ENCODE measurements around the gene HEBP2.

Gene HEBP2

DNA sequence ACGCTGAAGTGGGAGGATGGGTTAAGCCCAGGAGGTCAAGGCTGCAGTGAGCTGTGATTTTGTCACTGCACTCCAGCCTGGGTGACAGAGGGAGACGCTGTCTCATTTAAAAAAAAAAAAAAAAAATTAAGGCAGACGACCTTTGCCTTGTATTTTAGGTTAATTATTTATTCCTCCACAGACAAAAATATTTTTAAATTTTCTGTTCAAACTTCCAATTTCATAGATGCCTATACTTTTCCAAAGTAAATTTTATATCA is 32.6 kb upstream of the HEBP2 start:
- H3K14ac ChIP-seq (ENCODE audit: low read length in 2 of 2), result no peak overlapping the region
- WGBS, result 93% methylated on average over 1 of the region's 3 CpGs

DNA sequence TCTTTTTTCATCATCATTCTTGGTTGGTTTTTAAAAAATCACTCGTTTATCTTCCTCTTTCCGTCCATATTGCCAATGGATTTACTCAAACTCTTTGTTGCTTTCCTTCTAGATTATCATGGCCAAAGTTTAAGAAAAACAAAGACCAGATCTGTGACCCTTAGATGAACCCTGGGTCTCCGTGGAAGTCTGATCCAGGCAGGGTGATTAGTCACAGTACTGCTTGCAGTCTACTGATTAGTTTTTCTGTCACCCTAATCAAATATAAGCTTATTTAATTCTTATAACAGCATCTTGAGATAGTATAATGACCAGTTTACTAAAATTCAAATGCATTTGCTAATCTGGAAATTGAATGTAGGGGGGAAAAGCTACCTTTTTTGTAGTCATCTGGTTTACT is 32.3 kb upstream of the HEBP2 start:
- no peak overlapping the region for H4K8ac ChIP-seq (ENCODE audit: low read length)
- H3K18ac ChIP-seq (ENCODE audit: low read depth in 1 of 2, low read length in 2 of 2), result no peak overlapping the region
- WGBS, result 88% methylated on average over 2 of the region's 3 CpGs
- no peak overlapping the region for H2AK5ac ChIP-seq (ENCODE audit: low read length, severe bottlenecking)
- H2BK15ac ChIP-seq (ENCODE audit: low read depth, poor library complexity, severe bottlenecking), result no peak overlapping the region
- H3K23ac ChIP-seq (ENCODE audit: low read length in 2 of 2), result no peak overlapping the region
- no peak overlapping the region for H3K9ac ChIP-seq (ENCODE audit: low read length)
- H3K27ac ChIP-seq (ENCODE audit: low read length, poor library complexity, severe bottlenecking), result no peak overlapping the region
- no peak overlapping the region for H3K4me2 ChIP-seq (ENCODE audit: low read length, poor library complexity, severe bottlenecking)
- no peaks in the 10 kb centered on the region for H3K79me1 ChIP-seq (replicated peaks; ENCODE audit: low read length, poor library complexity, severe bottlenecking)
- no peaks in the 10 kb centered on the region for H3K9me3 ChIP-seq (ENCODE audit: control insufficient read depth, low read length)
- no peak overlapping the region for H2AFZ ChIP-seq (ENCODE audit: low read depth, low read length)
- H3K4me1 ChIP-seq (ENCODE audit: control insufficient read depth, insufficient read depth, low read depth, low read length), result no peaks in the 10 kb centered on the region
- H4K91ac ChIP-seq (ENCODE audit: low read length), result no peak overlapping the region
- H3K4me3 ChIP-seq (ENCODE audit: insufficient read depth in 1 of 2, low read depth in 1 of 2, low read length in 2 of 2), result no peak overlapping the region
- H3K36me3 ChIP-seq (ENCODE audit: control insufficient read depth in 1 of 2, insufficient read depth in 2 of 2, low read depth in 1 of 2, low read length in 2 of 2), result no peaks in the 10 kb centered on the region
- H2BK12ac ChIP-seq (ENCODE audit: low read length in 2 of 2), result no peak overlapping the region
- no peak overlapping the region for H2BK5ac ChIP-seq (ENCODE audit: low read depth, low read length, poor library complexity, severe bottlenecking)
- DNase-seq, result no peak
- no peak overlapping the region for H3K14ac ChIP-seq (ENCODE audit: low read length in 2 of 2)
- H2BK120ac ChIP-seq (ENCODE audit: low read depth, low read length), result no peak overlapping the region
- H3K4ac ChIP-seq (ENCODE audit: low read depth in 1 of 2, low read length in 2 of 2), result no peak overlapping the region
- no peaks in the 10 kb centered on the region for H3K27me3 ChIP-seq (ENCODE audit: control insufficient read depth in 1 of 2, insufficient read depth in 1 of 2, low read length in 2 of 2)

More for the DNA sequence above, 32.6 kb upstream of the HEBP2 start:
- no peak for DNase-seq
- H4K8ac ChIP-seq (ENCODE audit: low read length), result no peak overlapping the region
- H3K4me1 ChIP-seq (ENCODE audit: control insufficient read depth, insufficient read depth, low read depth, low read length), result no peaks in the 10 kb centered on the region
- no peak overlapping the region for H2BK120ac ChIP-seq (ENCODE audit: low read depth, low read length)
- no peaks in the 10 kb centered on the region for H3K36me3 ChIP-seq (ENCODE audit: control insufficient read depth in 1 of 2, insufficient read depth in 2 of 2, low read depth in 1 of 2, low read length in 2 of 2)
- H3K4ac ChIP-seq (ENCODE audit: low read depth in 1 of 2, low read length in 2 of 2), result no peak overlapping the region
- H2BK5ac ChIP-seq (ENCODE audit: low read depth, low read length, poor library complexity, severe bottlenecking), result no peak overlapping the region
- no peak overlapping the region for H3K18ac ChIP-seq (ENCODE audit: low read depth in 1 of 2, low read length in 2 of 2)
- H3K27ac ChIP-seq (ENCODE audit: low read length, poor library complexity, severe bottlenecking), result no peak overlapping the region
- H3K4me3 ChIP-seq (ENCODE audit: insufficient read depth in 1 of 2, low read depth in 1 of 2, low read length in 2 of 2), result no peak overlapping the region
- no peak overlapping the region for H3K9ac ChIP-seq (ENCODE audit: low read length)
- H4K91ac ChIP-seq (ENCODE audit: low read length), result no peak overlapping the region
- no peaks in the 10 kb centered on the region for H3K27me3 ChIP-seq (ENCODE audit: control insufficient read depth in 1 of 2, insufficient read depth in 1 of 2, low read length in 2 of 2)
- H3K9me3 ChIP-seq (ENCODE audit: control insufficient read depth, low read length), result no peaks in the 10 kb centered on the region
- H3K79me1 ChIP-seq (replicated peaks; ENCODE audit: low read length, poor library complexity, severe bottlenecking), result no peaks in the 10 kb centered on the region
- no peak overlapping the region for H2BK12ac ChIP-seq (ENCODE audit: low read length in 2 of 2)
- H3K4me2 ChIP-seq (ENCODE audit: low read length, poor library complexity, severe bottlenecking), result no peak overlapping the region
- no peak overlapping the region for H2BK15ac ChIP-seq (ENCODE audit: low read depth, poor library complexity, severe bottlenecking)
- no peak overlapping the region for H2AFZ ChIP-seq (ENCODE audit: low read depth, low read length)
- no peak overlapping the region for H3K23ac ChIP-seq (ENCODE audit: low read length in 2 of 2)
- no peak overlapping the region for H2AK5ac ChIP-seq (ENCODE audit: low read length, severe bottlenecking)

DNA sequence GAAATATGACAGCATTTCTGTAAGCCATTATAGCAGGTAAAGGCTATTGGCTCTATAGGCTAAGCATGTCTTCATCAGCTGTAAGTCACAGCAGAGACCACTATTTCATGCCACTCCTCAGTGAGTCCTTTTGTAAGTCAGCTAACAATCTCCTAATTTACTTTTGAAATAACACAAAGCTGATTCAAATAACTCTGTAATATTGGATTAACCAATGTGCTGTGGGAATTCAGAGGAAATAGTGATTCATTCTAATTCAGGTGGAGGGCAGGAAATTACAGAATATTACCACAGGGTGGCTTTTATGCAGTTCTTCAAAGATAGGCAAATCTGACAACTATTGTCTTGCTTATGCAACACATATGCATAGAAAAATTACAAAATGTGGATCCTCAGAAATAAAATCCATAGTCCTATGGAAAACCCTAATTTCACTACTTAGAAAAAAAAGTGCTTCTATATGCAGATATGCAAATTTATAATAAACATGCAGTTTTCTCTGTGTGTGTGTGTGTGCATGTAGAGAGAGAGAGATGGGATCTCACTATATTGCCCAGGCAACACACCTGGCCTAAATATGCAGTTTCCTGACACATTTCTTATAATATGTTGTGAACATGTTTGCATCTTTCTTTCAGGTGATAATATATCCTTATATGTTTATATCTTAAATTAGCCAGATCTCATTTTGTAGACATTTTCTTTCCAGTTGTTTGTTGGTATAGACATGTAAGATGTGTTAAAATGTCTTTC is 31.1 kb upstream of the HEBP2 start:
- Histone ChIP-seq H4K91ac (ENCODE audit: low read length) (no peak overlapping the region), H3K4me1 (ENCODE audit: control insufficient read depth, insufficient read depth, low read depth, low read length) (no peaks in the 10 kb centered on the region), H3K9me3 (ENCODE audit: control insufficient read depth, low read length) (no peaks in the 10 kb centered on the region), H2BK5ac (ENCODE audit: low read depth, low read length, poor library complexity, severe bottlenecking) (no peak overlapping the region), H2BK15ac (ENCODE audit: low read depth, poor library complexity, severe bottlenecking) (no peak overlapping the region), H3K18ac (ENCODE audit: low read depth in 1 of 2, low read length in 2 of 2) (no peak overlapping the region), H3K27me3 (ENCODE audit: control insufficient read depth in 1 of 2, insufficient read depth in 1 of 2, low read length in 2 of 2) (no peaks in the 10 kb centered on the region), H3K23ac (ENCODE audit: low read length in 2 of 2) (no peak overlapping the region), H3K79me1 (replicated peaks; ENCODE audit: low read length, poor library complexity, severe bottlenecking) (no peaks in the 10 kb centered on the region), H3K4me3 (ENCODE audit: insufficient read depth in 1 of 2, low read depth in 1 of 2, low read length in 2 of 2) (no peak overlapping the region), H3K14ac (ENCODE audit: low read length in 2 of 2) (no peak overlapping the region), H3K36me3 (ENCODE audit: control insufficient read depth in 1 of 2, insufficient read depth in 2 of 2, low read depth in 1 of 2, low read length in 2 of 2) (no peaks in the 10 kb centered on the region), H3K4me2 (ENCODE audit: low read length, poor library complexity, severe bottlenecking) (no peak overlapping the region), H4K8ac (ENCODE audit: low read length) (no peak overlapping the region), H3K27ac (ENCODE audit: low read length, poor library complexity, severe bottlenecking) (no peak overlapping the region), H2BK120ac (ENCODE audit: low read depth, low read length) (no peak overlapping the region), H2AK5ac (ENCODE audit: low read length, severe bottlenecking) (no peak overlapping the region), H3K9ac (ENCODE audit: low read length) (no peak overlapping the region), H3K4ac (ENCODE audit: low read depth in 1 of 2, low read length in 2 of 2) (no peak overlapping the region), H2AFZ (ENCODE audit: low read depth, low read length) (no peak overlapping the region), H2BK12ac (ENCODE audit: low read length in 2 of 2) (no peak overlapping the region)
- no peak for DNase-seq

DNA sequence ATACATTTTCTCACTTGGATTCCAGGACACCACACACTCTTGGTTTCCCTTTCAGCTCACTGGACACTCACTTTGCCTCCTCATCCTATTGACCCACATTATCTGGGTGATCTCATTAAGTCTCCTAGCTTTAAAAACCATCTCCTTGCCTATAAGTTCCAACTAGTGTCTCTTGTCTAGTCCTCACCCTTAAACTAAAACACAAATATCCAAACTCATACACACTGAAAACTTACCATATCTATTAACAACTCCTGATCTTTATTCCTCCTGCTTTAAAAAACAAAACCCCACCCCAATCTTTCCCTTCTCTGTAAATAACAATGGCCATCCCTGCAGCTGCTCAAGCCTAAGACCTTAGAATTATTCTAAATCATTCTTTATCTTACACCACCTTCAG is 29.8 kb upstream of the HEBP2 start:
- Histone ChIP-seq H3K27ac (ENCODE audit: low read length, poor library complexity, severe bottlenecking) (no peak overlapping the region), H2BK120ac (ENCODE audit: low read depth, low read length) (no peak overlapping the region), H3K27me3 (ENCODE audit: control insufficient read depth in 1 of 2, insufficient read depth in 1 of 2, low read length in 2 of 2) (no peaks in the 10 kb centered on the region), H3K4me3 (ENCODE audit: insufficient read depth in 1 of 2, low read depth in 1 of 2, low read length in 2 of 2) (no peak overlapping the region), H2BK5ac (ENCODE audit: low read depth, low read length, poor library complexity, severe bottlenecking) (no peak overlapping the region), H4K8ac (ENCODE audit: low read length) (no peak overlapping the region), H3K79me1 (replicated peaks; ENCODE audit: low read length, poor library complexity, severe bottlenecking) (no peaks in the 10 kb centered on the region), H3K4me1 (ENCODE audit: control insufficient read depth, insufficient read depth, low read depth, low read length) (no peaks in the 10 kb centered on the region), H3K9me3 (ENCODE audit: control insufficient read depth, low read length) (no peaks in the 10 kb centered on the region), H3K14ac (ENCODE audit: low read length in 2 of 2) (no peak overlapping the region), H3K36me3 (ENCODE audit: control insufficient read depth in 1 of 2, insufficient read depth in 2 of 2, low read depth in 1 of 2, low read length in 2 of 2) (no peaks in the 10 kb centered on the region), H3K4me2 (ENCODE audit: low read length, poor library complexity, severe bottlenecking) (no peak overlapping the region), H3K23ac (ENCODE audit: low read length in 2 of 2) (no peak overlapping the region), H4K91ac (ENCODE audit: low read length) (no peak overlapping the region), H2BK15ac (ENCODE audit: low read depth, poor library complexity, severe bottlenecking) (no peak overlapping the region), H2AFZ (ENCODE audit: low read depth, low read length) (no peak overlapping the region), H3K18ac (ENCODE audit: low read depth in 1 of 2, low read length in 2 of 2) (no peak overlapping the region), H3K9ac (ENCODE audit: low read length) (no peak overlapping the region), H2BK12ac (ENCODE audit: low read length in 2 of 2) (no peak overlapping the region), H2AK5ac (ENCODE audit: low read length, severe bottlenecking) (no peak overlapping the region), H3K4ac (ENCODE audit: low read depth in 1 of 2, low read length in 2 of 2) (no peak overlapping the region)
- DNase-seq, result no peak

Measured in mesenchymal stem cell (in vitro differentiated cells and primary cell).